ENCODE measurements around the gene FHL1.
A peak's percentile ranks its signal among the peaks of the same experiment; 100 is the strongest.

FHL1 gene

GRCh38 chrX:136251041-136251991, 104.0 kb downstream of the FHL1 start, which contains the start of gene MAP7D3:
Gene MAP7D3, minus strand, starts transcription at chrX:136251400. Its CDS starts 42 bp downstream, at chrX:136251358.
- no peak for DNase-seq (ENCODE audit: low read depth)

- DNase-seq (ENCODE audit: low read depth): no peak
Observed at GRCh38 chrX:136255541-136255940, 108.2 kb downstream of the FHL1 start.

GRCh38 chrX:136256026-136256425, 108.7 kb downstream of the FHL1 start:
- no peak for DNase-seq (ENCODE audit: low read depth)

GRCh38 chrX:136258951-136259350, 111.6 kb downstream of the FHL1 start:
- no peak for DNase-seq (ENCODE audit: low read depth)

- DNase-seq (ENCODE audit: low read depth): no peak
Observed at GRCh38 chrX:136259543-136259942, 112.2 kb downstream of the FHL1 start.

DNA sequence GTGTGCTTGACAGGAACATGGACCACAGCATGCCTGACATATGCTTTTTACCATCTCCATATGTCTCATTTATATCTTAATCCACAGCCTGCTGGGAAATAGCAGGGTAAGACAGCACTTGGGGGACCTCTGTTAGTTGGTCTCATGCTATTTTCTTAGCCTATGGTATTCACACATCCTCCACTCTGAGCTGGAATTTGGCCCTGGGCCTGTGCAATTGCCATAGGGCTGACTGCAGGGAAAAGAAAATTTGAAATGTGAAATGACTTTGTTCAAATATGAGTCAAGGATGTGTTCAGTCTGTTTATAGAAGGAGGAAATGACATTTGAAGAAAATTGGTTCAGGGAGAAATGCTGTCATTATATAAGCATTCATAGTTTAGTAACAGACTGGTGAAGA, 113.4 kb downstream of the FHL1 start:
- peak; percentile 51 for DNase-seq (ENCODE audit: low read depth)

All from GM04503 (cell line).